GM21360 (cell line): Measurements from ENCODE around the gene TMEM143.
"Not testable (repeated sequence)": the region's sequence is repeated elsewhere in the genome, so short reads cannot be mapped to it uniquely, and the experiment has no call there.

Experiments
- ATAC-seq: cut with Tn5 transposase; IDR thresholded peaks from one replicate; pipeline ENCODE4 v1.9.1; 2021; ENCODE audit warnings: mild to moderate bottlenecking, moderate library complexity; ENCODE audit not compliant: unreplicated experiment

The TMEM143 gene

GRCh38 chr19:48391100-48392005, 27.6 kb upstream of the TMEM143 start, which contains the start of gene KDELR1:
Gene KDELR1, minus strand, starts transcription at chr19:48391551. Its CDS starts 193 bp downstream, at chr19:48391358.
- ATAC-seq, result no peak

- no peak for ATAC-seq
Measured at GRCh38 chr19:48390188-48391099, 26.7 kb upstream of the TMEM143 start.

- ATAC-seq, result no peak
Measured at GRCh38 chr19:48386981-48387380, 23.2 kb upstream of the TMEM143 start.

- no peak for ATAC-seq
Measured at GRCh38 chr19:48385461-48386087, 21.8 kb upstream of the TMEM143 start.

GRCh38 chr19:48382286-48382685, 18.5 kb upstream of the TMEM143 start:
- ATAC-seq, result no peak

- no peak for ATAC-seq
Measured at GRCh38 chr19:48381178-48381950, 17.6 kb upstream of the TMEM143 start.

- ATAC-seq, result no peak
Measured at GRCh38 chr19:48379058-48379457, 15.3 kb upstream of the TMEM143 start.

GRCh38 chr19:48378194-48378570, 14.4 kb upstream of the TMEM143 start:
- ATAC-seq, result no peak

- ATAC-seq, result no peak
Measured at GRCh38 chr19:48373567-48373966, 9.8 kb upstream of the TMEM143 start.

- ATAC-seq, result no peak
Measured at GRCh38 chr19:48372904-48373303, 9.2 kb upstream of the TMEM143 start.

GRCh38 chr19:48371771-48372170, 8.0 kb upstream of the TMEM143 start:
- not testable (repeated sequence) for ATAC-seq

GRCh38 chr19:48371367-48371766, 7.6 kb upstream of the TMEM143 start:
- ATAC-seq, result no peak

GRCh38 chr19:48370955-48371354, 7.2 kb upstream of the TMEM143 start:
- ATAC-seq, result no peak

- ATAC-seq, result no peak
Measured at GRCh38 chr19:48368936-48369335, 5.2 kb upstream of the TMEM143 start.

- ATAC-seq, result no peak
Measured at GRCh38 chr19:48367855-48368254, 4.1 kb upstream of the TMEM143 start.

- no peak for ATAC-seq
Measured at GRCh38 chr19:48365602-48366001, 1.9 kb upstream of the TMEM143 start.

- ATAC-seq, result no peak
Measured at GRCh38 chr19:48364598-48365348, 1.0 kb upstream of the TMEM143 start.

- ATAC-seq, result peak; percentile 3
Measured at GRCh38 chr19:48363500-48363809, 285 bp downstream of the TMEM143 start.

GRCh38 chr19:48362716-48363499, 832 bp downstream of the TMEM143 start:
- ATAC-seq, result peak; percentile 36
